ENCODE measurements around the gene MAP2K7.

GRCh38 chr19:7861619-7862412 is 41.9 kb upstream of the MAP2K7 start:
- no peak for TF ChIP-seq EZH2 (IDR thresholded peaks at IDR 0.05; ENCODE audit: low read length, missing control alignments)
- TF ChIP-seq CTCF (conservative IDR thresholded peaks at IDR 0.05 in 1 of 2, IDR thresholded peaks at IDR 0.05 in 1 of 2; ENCODE audit: low read depth in 1 of 2, low read length in 2 of 2) = no peak

Data from fibroblast of lung (primary cell).